SK-N-SH treated with all-trans-retinoic acid at 6 μM for 48 hours (cell line): ENCODE results near the gene PLD5.

Source experiments
- ATAC-seq: fragments of 200-7000 bp; cut with Tn5 transposase; 3 replicates; pipeline ENCODE4 v1.9.1; 2020; ENCODE audit warnings: mild to moderate bottlenecking, moderate library complexity
- ARNTL ChIP-seq: fragments of 450-650 bp; formaldehyde crosslinking; IDR thresholded peaks from 2 replicates; pipeline ENCODE4 v1.5.0; 2020; ENCODE audit warnings: low read depth, mild to moderate bottlenecking, moderate library complexity, borderline replicate concordance
- BACH2 ChIP-seq: fragments of 250-450 bp; sonication (Bioruptor Pico); IDR thresholded peaks from 2 replicates; pipeline ENCODE4 v1.9.0; 2021; ENCODE audit warnings: mild to moderate bottlenecking, borderline replicate concordance
- CREB5 ChIP-seq: fragments of 250-450 bp; sonication (Bioruptor Pico); IDR thresholded peaks from 2 replicates; pipeline ENCODE4 v1.5.1; 2020; ENCODE audit warnings: low read depth, mild to moderate bottlenecking, moderate library complexity
- CSDC2 ChIP-seq: fragments of 250-450 bp; sonication (Bioruptor Pico); IDR thresholded peaks from 2 replicates; pipeline ENCODE4 v1.5.0; 2020; ENCODE audit warnings: mild to moderate bottlenecking, moderate library complexity
- ESRRG ChIP-seq: fragments of 250-450 bp; sonication (Bioruptor Pico); IDR thresholded peaks from 2 replicates; pipeline ENCODE4 v1.6.1; 2021; ENCODE audit warnings: mild to moderate bottlenecking
- GLIS3 ChIP-seq: fragments of 250-450 bp; sonication (Bioruptor Pico); IDR thresholded peaks from 2 replicates; pipeline ENCODE4 v1.5.0; 2020; ENCODE audit warnings: mild to moderate bottlenecking, moderate library complexity
- ISL1 ChIP-seq: fragments of 250-450 bp; sonication (Bioruptor Pico); IDR thresholded peaks from 2 replicates; pipeline ENCODE4 v2.1.2; 2022; ENCODE audit warnings: mild to moderate bottlenecking, moderate library complexity
- OSR1 ChIP-seq: fragments of 250-450 bp; sonication (Bioruptor Pico); IDR thresholded peaks from 2 replicates; pipeline ENCODE4 v1.8.0; 2022; ENCODE audit warnings: moderate library complexity, mild to moderate bottlenecking, inconsistent platforms
- POU6F1 ChIP-seq: fragments of 250-450 bp; sonication (Bioruptor Pico); IDR thresholded peaks from 2 replicates; pipeline ENCODE4 v1.8.0; 2021; ENCODE audit warnings: low read depth, mild to moderate bottlenecking, moderate library complexity, borderline replicate concordance
- PPARA ChIP-seq: fragments of 250-450 bp; sonication (Bioruptor Pico); IDR thresholded peaks from 2 replicates; pipeline ENCODE4 v1.5.0; 2020; ENCODE audit warnings: mild to moderate bottlenecking, borderline replicate concordance
- RARB ChIP-seq: fragments of 250-450 bp; sonication (Bioruptor Pico); IDR thresholded peaks from 2 replicates; pipeline ENCODE4 v1.8.0; 2021; ENCODE audit warnings: mild to moderate bottlenecking, moderate library complexity
- SNAI2 ChIP-seq: fragments of 250-450 bp; sonication (Bioruptor Pico); IDR thresholded peaks from 2 replicates; pipeline ENCODE4 v1.5.0; 2020; ENCODE audit warnings: mild to moderate bottlenecking, moderate library complexity
- TCF4 ChIP-seq: fragments of 250-450 bp; sonication (Bioruptor Pico); IDR thresholded peaks from 2 replicates; pipeline ENCODE4 v1.8.0; 2021; ENCODE audit warnings: mild to moderate bottlenecking, moderate library complexity, borderline replicate concordance
- TOX ChIP-seq: fragments of 250-450 bp; sonication (Bioruptor Pico); IDR thresholded peaks from 2 replicates; pipeline ENCODE4 v1.8.0; 2021; ENCODE audit warnings: mild to moderate bottlenecking, moderate library complexity, borderline replicate concordance
- TSHZ2 ChIP-seq: fragments of 250-450 bp; sonication (Bioruptor Pico); IDR thresholded peaks from 2 replicates; pipeline ENCODE4 v1.5.0; 2020; ENCODE audit warnings: mild to moderate bottlenecking, moderate library complexity
- ZC3H10 ChIP-seq: fragments of 250-450 bp; sonication (Bioruptor Pico); IDR thresholded peaks from 2 replicates; pipeline ENCODE4 v1.5.1; 2021; ENCODE audit warnings: mild to moderate bottlenecking, moderate library complexity
- ZFP3 ChIP-seq: fragments of 250-450 bp; sonication (Bioruptor Pico); IDR thresholded peaks from 2 replicates; pipeline ENCODE4 v1.5.0; 2020; ENCODE audit warnings: mild to moderate bottlenecking, moderate library complexity
- ZFP30 ChIP-seq: fragments of 450-650 bp; formaldehyde crosslinking; IDR thresholded peaks from 2 replicates; pipeline ENCODE4 v1.5.0; 2022; ENCODE audit warnings: mild to moderate bottlenecking, moderate library complexity
- ZNF8 ChIP-seq: fragments of 450-650 bp; formaldehyde crosslinking; IDR thresholded peaks from 2 replicates; pipeline ENCODE4 v1.5.0; 2020; ENCODE audit warnings: mild to moderate bottlenecking, moderate library complexity
- TF ChIP-seq, protein P1 (sequence below): fragments of 250-450 bp; sonication (Bioruptor Pico); IDR thresholded peaks from 2 replicates; pipeline ENCODE4 v1.5.1; 2021; ENCODE audit warnings: mild to moderate bottlenecking, moderate library complexity
- TF ChIP-seq, protein P2 (sequence below): fragments of 250-450 bp; sonication (Bioruptor Pico); IDR thresholded peaks from 2 replicates; pipeline ENCODE4 v1.8.0; 2020; ENCODE audit warnings: mild to moderate bottlenecking, moderate library complexity, borderline replicate concordance

PLD5 gene

DNA sequence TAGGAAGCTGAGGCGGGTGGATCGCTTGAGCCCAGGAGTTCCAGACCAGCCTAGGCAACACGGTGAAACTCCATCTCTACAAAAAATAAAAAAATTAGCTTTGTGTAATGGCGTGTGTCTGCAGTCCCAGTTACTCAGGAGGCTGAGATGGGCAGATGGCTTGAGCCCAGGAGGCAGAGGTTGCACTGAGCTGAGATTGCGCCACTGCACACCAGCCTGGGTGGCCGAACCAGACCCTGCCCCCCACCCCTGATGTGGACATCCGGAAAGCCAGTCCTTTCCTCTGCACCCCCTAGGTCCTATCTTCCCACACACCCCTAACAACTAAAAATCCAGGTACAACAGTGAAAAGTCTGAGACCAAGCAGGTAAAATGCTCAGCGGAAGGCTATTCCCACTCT is 71.9 kb downstream of the PLD5 start:
- no peak for TF ChIP-seq ZFP30 (CRISPR knock-in tag)
- no peak for TF ChIP-seq ZC3H10
- TF ChIP-seq CSDC2 (CRISPR knock-in tag): no peak
- TF ChIP-seq GLIS3 (CRISPR knock-in tag): no peak
- TF ChIP-seq TCF4 (CRISPR knock-in tag): no peak
- no peak for TF ChIP-seq ZFP3 (CRISPR knock-in tag)
- TF ChIP-seq, protein P1, sequence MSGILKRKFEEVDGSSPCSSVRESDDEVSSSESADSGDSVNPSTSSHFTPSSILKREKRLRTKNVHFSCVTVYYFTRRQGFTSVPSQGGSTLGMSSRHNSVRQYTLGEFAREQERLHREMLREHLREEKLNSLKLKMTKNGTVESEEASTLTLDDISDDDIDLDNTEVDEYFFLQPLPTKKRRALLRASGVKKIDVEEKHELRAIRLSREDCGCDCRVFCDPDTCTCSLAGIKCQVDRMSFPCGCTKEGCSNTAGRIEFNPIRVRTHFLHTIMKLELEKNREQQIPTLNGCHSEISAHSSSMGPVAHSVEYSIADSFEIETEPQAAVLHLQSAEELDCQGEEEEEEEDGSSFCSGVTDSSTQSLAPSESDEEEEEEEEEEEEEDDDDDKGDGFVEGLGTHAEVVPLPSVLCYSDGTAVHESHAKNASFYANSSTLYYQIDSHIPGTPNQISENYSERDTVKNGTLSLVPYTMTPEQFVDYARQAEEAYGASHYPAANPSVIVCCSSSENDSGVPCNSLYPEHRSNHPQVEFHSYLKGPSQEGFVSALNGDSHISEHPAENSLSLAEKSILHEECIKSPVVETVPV (CRISPR knock-in tag): no peak
- TF ChIP-seq BACH2: no peak
- no peak for TF ChIP-seq SNAI2
- TF ChIP-seq TOX: no peak
- TF ChIP-seq TSHZ2 (CRISPR knock-in tag): no peak
- no peak for TF ChIP-seq ARNTL
- TF ChIP-seq PPARA (CRISPR knock-in tag): no peak
- no peak for TF ChIP-seq ESRRG (CRISPR knock-in tag)
- no peak for TF ChIP-seq POU6F1 (CRISPR knock-in tag)
- no peak for TF ChIP-seq RARB (CRISPR knock-in tag)
- TF ChIP-seq ZNF8 (CRISPR knock-in tag): no peak
- TF ChIP-seq CREB5: no peak
- TF ChIP-seq, protein P2, sequence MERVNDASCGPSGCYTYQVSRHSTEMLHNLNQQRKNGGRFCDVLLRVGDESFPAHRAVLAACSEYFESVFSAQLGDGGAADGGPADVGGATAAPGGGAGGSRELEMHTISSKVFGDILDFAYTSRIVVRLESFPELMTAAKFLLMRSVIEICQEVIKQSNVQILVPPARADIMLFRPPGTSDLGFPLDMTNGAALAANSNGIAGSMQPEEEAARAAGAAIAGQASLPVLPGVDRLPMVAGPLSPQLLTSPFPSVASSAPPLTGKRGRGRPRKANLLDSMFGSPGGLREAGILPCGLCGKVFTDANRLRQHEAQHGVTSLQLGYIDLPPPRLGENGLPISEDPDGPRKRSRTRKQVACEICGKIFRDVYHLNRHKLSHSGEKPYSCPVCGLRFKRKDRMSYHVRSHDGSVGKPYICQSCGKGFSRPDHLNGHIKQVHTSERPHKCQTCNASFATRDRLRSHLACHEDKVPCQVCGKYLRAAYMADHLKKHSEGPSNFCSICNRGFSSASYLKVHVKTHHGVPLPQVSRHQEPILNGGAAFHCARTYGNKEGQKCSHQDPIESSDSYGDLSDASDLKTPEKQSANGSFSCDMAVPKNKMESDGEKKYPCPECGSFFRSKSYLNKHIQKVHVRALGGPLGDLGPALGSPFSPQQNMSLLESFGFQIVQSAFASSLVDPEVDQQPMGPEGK (CRISPR knock-in tag): no peak
- TF ChIP-seq, all 23 proteins: peak for 0

DNA sequence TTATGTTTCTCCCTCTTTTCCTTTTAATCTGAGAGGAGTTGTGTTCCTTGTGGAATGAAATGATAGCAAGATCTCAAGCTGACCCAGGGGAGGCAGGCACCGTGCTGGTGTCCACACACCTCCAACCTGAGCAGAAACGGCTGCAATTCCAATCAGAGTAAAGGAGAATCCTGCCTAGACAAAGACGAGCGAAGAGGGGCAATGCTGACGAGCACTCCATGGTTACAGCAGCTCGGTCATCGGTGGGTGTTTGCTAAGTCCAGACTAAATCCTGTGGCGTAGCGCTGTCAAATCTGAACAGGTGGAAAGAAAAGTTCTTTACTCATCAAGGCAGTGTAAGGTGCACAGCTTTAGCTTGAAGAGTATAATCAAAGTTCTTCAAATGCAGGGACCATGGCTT is 74.8 kb downstream of the PLD5 start:
- TF ChIP-seq PPARA (CRISPR knock-in tag) (no peak), OSR1 (CRISPR knock-in tag) (no peak), ISL1 (CRISPR knock-in tag) (no peak), ZNF8 (CRISPR knock-in tag) (no peak), SNAI2 (no peak), POU6F1 (CRISPR knock-in tag) (no peak), BACH2 (no peak)
- TF ChIP-seq, protein P2 (CRISPR knock-in tag): no peak
- ATAC-seq: no peak

More for the DNA sequence above, 71.9 kb downstream of the PLD5 start:
- ATAC-seq: no peak
